IPS-11a (cell line): ENCODE measurements around the gene P2RX7.

Source experiments
- H3K4me3 ChIP-seq: one replicate; pipeline ENCODE4 v1.5.1; 2013; ENCODE audit warnings: low read depth, low read length, control low read depth

P2RX7 gene

DNA sequence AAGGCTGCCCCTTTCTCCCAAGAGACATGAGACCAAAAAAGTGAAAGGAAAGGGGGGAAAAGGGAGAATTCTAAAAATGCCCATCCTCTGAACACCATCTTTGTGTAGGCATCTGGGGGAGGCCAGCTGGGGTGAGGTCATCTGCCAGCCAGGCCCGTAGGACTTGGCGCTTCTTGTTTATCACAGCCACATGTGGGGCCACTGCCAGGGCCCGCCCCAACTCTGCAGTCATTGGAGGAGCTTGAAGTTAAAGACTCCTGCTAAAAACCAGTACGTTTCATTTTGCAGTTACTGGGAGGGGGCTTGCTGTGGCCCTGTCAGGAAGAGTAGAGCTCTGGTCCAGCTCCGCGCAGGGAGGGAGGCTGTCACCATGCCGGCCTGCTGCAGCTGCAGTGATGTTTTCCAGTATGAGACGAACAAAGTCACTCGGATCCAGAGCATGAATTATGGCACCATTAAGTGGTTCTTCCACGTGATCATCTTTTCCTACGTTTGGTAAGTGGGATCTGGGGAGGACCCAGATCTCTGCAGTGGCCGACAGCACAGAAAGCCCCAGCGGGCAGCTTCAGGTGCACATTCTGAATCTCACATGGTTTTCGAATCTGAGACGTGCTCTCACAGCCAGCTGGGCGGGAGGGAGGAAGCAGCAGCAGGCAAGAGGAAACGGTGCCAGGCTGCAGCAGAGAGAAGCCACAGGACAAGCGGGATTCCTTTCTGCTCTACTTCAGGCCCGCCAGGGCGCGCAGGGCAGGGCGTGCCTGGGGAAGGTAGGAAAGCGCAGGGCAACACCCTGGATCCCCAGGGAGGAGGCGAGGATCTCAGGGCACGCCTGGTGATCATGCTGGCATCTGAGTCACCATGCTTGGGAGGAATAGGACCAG is at the start of gene P2RX7:
P2RX7 (plus strand) TSS at position 276 of the 881 bp plus-strand sequence; CDS start at position 371, 95 bp downstream.
- peak within 1 kb of the TSS; percentile 40 for H3K4me3 ChIP-seq

DNA sequence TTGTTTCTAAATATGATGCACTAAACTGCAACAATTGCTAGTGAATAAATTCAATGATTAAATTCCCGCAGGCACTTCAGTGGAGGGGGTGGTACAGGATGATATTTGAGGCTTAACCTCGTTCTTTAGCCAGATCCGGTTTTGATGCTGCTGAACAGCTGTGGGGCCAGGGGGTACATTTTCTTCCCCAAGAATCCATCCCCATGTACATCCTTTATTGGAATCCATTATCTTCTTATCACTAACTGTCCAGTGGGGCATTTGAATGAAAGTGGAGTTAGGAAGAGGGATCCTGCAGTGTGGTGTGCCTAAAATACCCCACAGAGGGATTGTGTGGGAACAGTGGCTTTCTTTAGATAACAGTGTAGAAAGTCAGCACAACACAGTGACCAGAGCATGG is 48.4 kb upstream of the P2RX7 start:
- H3K4me3 ChIP-seq = no peak overlapping the region

DNA sequence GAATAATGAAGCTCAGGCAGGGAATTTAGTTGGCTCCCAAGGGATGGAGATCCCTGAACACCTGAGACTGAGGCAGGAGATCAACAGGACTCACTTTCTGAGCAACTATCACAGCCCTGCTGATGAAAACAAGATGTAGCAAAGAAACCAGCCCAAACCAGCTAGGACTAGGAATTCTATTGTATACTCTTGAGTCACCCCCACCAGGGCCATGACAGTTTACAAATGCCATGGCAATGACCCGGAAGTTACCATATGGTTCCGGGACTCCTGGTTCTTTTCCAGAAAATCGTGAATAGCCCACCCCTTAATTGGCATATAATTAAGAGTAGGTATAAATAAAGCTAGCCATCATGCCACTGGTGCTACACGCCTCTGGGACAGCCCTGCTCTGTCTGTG is 47.6 kb upstream of the P2RX7 start:
- no peak overlapping the region for H3K4me3 ChIP-seq

DNA sequence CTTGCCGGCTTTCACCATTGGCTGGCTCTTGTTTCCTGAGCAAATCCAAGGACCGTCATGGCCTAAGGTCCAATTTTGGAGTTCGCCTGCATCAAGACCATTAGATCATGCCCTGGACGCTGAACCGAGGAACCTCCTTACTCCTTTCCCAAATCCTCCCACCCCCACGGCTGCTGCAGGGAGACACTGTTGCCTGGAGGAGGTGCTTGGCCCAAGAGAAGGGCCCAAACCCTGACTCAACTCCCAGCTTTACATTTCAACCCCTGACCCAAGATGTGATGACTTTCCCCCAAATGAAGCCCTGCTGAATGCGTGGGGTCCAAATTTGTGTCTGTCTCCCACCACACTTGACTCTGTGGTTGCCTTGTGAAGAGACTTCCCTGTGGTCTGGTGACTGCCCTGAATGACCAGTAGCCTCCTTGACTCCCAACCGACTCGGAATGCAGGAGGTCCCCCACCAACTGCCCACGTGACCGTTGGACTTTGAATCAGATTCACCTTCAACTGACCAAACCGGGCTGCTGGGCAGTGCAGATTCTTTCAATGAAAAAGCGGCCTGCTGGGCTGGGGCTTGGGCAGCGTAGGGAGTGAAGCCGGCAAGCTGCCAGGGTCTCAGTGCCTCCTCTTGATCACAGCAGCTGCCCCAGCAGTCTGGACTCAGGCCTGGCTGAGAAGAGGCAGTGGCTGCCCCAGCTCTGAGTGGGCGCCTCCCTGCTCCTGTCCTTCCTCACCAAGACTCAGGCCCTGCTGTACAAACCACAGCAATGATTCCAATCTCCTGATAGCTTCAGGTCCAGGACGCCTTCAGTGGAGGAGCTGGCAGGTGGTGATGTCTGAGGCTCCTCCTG is 46.9 kb upstream of the P2RX7 start:
- H3K4me3 ChIP-seq = no peak overlapping the region

DNA sequence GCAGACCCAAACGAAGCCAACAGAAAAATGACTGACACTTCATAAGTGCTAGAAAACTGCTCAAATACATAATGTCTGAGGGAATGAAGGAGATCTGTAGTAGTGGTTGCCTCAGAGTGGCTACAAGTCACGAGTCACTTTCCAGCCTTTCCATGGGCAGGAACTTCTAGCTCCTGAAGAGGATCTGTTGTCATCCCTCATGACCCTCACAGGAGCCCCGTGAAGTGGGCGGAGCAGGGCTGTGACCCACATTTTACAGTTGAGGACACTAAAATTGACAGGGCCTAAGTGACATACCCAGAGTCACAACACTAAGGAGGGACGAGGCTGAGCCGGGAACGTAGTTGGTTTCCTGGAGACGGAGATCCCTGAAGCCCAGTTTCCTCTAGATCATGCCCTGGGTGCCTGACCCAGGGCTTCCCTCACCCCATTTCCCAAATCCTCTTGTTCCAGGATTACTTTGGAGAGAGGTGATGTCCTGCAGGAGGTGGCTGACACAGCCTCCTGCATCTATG is 45.8 kb upstream of the P2RX7 start:
- H3K4me3 ChIP-seq = no peak overlapping the region

DNA sequence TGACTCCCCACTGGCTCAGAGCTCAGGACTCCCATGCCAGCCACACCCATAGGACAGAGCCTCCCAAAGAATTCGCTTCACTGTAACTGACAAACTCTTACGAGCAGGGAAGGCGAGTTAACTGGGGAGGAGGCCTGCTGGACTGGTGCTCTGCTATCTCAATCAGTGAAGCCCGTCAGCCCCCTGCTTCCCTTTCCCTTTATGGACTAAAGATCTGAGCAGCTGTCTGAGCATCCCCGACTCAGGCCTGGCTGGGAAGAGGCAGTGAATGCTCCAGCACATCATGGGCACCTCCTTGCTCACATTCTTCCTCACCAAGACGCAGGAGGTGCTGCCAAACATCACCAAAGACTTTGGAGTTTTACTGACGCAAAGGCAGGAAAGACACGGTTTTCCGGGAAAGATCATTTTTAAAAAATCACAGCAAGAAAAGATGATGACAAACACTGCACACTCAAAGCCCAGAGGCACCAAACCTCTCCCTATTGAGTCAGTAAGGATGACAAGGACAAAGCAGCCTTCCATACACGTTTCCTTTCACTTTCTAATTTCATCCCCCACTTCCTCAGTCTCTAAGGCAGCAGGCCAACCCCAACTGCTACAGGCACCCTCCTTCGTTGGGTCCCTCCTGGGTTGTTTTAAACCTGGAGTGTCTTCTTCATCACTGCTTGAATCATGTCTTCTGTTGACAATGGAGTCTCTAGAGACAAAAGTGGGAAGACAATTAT is 45.0 kb upstream of the P2RX7 start:
- H3K4me3 ChIP-seq = no peak overlapping the region

DNA sequence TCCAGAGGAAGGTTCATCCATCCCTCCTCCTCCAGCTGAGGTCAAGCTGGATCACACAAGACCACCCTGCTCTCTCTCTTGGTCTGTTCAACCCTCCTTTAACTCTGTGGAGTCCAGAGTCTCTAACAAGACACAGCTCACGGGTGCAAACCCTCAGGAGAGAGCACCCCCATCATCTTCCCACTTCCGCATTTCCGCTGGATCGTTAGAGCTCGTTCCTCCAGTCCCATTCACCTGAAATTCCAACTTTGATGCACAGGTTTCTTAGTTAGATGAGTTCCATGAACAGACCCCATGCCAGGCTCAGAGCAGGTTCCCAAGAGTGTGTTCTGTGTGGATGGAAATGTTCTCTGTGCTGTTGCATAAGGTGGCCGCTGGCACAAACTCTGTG is 44.5 kb upstream of the P2RX7 start:
- H3K4me3 ChIP-seq = no peak overlapping the region

DNA sequence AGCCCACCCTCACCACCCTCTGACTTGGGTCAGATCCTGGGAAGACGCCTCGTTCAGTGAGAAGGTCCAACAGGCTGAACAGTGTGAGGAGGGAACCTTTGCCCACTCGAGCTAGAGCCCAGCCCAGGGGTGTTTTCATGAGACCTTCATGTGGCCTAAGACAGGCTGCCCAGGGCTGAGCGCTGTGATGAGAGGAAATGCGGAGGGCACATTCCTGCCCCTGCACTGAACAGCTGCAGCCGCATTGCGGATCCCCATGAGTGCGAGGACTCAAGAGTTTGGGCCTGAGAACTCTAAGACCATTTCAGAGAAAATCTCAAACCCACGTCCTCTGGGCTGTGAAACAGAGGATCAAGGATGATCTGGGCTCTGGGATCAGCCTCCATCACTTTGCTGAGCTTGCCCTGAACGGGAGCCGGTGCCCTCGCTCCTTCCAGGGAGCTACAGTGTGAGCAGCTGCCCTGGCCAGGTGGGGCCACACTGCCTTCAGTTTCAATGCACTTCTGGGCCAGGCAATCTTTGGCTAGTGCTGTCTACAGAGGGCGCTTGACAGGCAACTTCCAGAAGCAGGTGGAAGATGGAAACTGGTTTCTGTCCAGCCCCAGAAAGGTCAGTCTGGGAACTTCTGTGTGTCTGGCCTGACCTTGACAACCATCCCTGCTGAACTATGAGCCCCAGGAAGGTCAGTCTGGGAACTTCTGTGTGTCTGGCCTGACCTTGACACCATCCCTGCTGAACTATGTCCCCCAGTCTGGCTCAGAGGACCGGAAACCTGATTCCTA is 43.5 kb upstream of the P2RX7 start:
- no peak overlapping the region for H3K4me3 ChIP-seq

DNA sequence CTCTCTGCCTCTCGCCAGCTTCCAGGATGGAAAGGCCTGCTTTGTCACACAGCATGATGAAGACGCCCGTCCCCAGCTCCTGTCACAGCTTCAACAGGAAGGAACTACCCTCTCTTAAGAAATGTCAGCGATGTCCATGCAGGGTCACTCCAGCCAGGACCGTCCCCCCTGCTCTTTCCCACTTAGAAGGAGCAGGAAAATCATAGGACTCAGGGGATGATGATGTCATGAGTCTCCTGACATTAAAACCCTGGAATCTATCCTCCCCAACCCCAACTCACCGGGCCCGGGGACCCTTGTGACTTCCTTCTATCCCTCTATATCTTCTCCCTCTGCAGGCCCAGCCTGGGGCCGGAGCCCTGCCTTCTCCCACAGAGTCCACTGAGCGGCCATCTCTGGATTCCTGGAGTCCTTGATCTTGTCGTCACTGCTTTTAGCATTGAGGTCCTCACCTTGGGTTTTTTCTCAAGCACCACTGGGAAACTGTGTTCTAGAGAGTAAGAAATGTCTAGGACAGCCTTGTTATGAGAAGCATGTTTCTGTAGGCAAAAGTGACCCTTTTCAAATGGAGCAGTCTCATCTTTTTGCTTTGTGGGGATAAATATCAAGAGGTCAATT is 42.8 kb upstream of the P2RX7 start:
- no peak overlapping the region for H3K4me3 ChIP-seq

DNA sequence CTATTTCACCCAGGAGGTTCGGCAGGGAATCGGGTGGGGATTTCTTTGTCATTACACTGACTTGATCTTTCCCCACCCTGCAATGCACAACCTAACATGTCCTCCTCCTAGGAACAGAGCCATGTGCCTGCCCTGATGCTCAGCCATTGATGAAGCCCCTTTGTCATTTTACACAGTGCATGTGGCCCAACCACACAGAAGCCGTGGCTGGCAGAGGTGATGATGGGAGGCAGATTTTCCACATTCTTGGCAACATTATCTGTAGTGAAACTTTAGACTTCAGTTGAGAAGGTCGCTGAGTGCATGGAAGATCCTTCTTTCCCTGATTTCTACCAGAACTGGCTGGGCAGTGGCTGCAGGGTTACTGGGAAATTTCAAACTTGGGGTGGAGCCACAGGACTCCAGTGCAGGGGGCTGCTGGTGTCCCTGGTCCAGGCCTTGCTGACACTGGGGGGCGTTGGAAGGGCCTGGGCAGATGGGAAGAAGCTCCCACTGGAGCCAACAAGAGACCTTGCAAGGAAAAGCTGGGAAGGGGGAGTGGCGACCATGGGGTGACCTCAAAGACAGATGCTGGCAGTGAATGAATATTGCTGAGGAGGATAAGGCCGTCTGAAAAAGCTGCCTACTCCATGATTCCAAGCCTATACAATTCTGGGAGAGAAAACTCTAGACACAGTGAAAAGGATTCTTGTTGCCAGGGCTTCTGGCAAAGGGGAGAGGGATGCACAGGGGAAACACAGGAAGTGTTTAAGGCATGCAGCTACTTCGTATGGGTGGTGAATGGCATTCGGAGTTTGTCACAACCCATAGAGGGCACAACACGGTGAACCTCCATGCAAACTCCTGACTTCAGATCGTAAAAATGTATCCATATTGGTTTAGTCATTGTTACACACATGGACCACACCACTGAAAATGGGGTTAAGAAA is 41.8 kb upstream of the P2RX7 start:
- no peak overlapping the region for H3K4me3 ChIP-seq

DNA sequence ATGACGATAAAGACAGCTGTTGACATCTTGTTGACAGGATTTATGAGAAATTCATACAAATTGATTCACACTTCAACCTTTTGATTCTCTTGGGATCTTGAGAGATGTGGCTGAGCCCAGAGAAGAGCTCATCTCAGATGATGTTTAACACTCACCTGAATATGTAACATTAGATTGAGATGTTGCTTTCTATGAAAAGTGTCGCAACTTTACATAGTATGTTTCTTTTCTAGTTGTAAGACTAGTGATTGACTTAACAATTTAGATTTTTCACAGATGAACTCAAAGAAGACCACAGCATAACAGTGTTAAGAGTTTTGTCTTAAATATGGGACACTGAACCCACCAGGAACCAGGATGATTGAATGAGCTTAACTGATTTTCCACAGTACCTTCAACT is 40.6 kb upstream of the P2RX7 start:
- no peak overlapping the region for H3K4me3 ChIP-seq

DNA sequence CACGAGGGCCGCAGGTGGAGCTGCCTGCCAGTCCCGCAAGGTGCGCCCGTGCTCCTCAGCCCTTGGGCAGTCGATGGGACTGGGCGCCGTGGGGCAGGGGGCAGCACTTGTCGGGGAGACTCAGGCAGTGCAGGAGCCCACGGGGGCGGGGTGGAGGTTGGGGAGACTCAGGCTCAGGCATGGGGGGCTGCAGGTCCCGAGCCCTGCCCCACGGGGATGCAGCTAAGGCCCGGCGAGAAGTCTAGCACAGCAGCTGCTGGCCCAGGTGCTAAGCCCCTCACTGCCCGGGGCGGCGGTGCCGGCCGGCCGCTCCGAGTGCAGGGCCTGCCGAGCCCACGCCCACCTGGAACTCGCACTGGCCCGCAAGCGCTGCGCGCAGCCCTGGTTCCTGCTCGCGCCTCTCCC is 39.2 kb upstream of the P2RX7 start:
- no peak overlapping the region for H3K4me3 ChIP-seq

DNA sequence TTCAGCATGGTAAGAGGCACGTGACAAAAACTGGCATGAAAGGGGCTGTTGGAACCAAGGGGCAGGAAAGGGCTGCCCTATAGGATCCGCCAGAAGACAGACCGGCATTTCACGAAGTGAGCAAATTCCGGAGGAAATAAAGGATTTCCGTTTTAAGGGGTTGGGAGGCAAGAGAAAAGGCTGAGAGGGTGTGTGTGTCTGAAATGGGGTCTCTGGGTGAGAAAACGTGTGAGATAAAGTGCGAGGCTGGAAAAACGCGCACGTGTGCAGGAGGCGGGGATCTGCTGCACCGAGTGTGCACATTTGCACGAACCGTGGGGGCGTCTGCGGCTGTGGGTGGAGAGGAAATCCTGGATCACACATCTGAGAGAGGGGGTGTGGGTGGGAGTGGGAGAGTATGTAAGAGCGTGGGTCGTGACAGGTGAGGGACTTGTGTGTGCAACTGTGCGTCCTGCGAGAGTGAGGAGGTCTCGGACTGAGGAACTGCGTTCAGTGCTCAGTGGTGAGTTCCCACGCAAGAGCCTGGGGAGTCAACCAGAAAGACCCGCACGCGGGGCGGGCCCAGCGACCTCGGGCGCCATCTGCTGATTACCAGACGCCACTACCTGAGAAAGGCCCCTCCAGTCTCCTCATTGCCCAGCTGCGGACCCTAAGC is 37.0 kb upstream of the P2RX7 start:
- peak overlapping the region; percentile 30 for H3K4me3 ChIP-seq

DNA sequence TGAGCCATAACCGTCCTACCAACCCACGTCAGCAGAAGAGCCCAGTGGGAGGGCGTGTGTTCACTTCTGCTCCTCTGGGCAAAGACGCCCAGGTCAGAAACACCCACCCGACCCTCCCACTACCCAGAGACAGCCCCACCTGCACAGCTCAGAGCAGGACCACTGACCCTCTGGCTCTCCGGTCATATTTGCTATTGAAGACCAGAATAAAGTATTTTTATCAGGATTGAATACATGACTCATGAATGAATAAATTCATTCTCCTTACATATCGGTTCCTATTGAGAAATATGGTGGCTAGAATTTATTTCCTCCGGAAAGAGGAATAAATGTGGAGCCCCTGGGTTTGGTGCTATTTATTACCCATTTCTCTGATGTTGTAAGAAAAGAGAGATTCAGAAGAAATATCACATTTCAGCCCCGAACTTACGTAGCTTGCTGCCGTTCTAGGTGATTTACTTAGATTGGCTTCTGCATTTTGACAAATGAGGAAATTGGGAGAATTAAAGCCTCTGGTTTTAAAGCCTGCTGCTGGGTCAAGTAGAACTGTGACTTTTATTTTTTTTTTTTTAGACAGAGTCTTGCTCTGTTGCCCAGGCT is 36.4 kb upstream of the P2RX7 start:
- no peak overlapping the region for H3K4me3 ChIP-seq

DNA sequence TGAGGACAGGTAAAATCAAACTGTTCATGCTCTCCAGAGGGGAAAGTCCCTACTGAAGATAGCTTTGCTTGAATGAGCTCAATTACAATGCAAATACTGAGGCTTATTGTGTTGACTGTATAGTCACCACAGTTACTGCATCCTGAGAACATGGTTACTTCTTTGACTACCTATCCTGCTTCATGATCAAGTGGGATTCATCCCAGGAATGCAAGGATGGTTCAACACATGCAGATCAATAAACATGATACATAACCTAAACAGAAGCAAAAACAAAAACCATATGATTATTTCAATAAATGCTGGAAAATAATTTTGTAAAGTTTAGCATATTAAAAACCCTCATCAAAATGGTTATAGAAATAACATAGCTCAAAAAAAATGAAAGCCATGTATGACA is 32.9 kb upstream of the P2RX7 start:
- no peak overlapping the region for H3K4me3 ChIP-seq

DNA sequence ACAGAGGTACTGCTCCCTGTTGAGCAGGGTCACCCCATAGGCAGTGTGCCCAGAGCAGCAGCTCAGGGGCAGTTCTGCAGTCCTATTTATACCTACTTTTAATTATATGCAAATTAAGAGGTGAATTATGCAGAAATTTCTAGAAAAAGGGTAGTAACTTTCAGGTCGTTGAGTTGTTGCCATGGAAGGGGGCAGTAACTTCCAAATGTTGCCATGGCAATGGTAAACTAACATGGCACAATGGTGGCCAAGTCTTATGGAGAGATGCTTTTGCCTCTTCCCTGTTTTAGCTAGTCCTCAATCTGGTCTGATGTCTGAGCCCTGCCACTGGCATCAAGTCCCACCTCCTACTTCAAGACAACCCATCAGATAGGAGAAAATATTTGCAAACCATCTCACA is 30.4 kb upstream of the P2RX7 start:
- H3K4me3 ChIP-seq = no peak overlapping the region

DNA sequence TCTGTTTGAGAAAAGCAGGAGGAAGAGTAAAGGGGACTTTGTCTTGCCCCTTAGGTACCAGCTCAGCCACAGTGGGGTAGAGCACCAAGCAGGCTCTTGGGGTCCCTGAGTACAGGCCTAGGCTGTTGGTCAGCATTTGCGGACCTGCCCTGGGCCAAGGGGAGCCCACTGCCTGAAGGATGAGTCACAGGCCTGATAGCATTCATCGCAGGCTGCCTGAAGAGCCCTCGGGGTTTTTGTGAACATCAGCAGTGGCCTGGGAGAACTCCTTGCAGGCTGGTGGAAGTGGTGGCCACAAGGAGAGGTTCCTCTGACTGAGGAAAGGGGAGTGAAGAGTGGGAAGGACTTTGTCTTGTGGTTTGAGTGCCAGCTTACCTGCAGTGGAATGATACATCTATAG is 25.0 kb upstream of the P2RX7 start:
- no peak overlapping the region for H3K4me3 ChIP-seq

DNA sequence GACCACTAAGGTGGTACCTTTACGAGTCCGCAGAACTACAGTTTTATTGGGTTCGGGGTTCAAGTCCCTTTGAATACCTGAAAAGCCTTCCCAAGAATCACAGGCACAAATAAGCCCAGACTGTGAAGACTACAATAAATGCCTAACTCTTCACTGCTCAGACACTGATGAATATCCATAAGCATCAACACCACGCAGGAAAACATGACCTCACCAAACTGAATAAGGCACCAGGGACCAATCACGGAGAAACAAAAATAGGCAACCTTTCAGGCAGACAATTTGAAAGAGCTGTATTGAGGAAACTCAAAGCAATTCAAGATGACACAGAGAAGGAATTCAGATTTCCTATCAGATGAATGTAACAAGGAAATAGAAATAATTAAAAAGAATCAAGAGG is 24.2 kb upstream of the P2RX7 start:
- H3K4me3 ChIP-seq = no peak overlapping the region
